Stomach (tissue), 9 donors: ENCODE data around the gene FAM89B. TPM values are rescaled to one million over a fixed set of nuclear protein-coding genes. Genes with fewer than 3 reads are reported as not detected.

ENCODE experiments used
- DNase-seq, 2 donors: peaks; one replicate each; pipeline versions ENCODE4 v3.0.0 to v3.0.0-alpha.2; 2013 to 2019
- H3K27ac ChIP-seq, 5 donors: fragments of 200-600 bp in 4 of 5; sonication (generic) in 4 of 5; one replicate each; pipeline ENCODE4 v1.5.1; 2013 to 2019; ENCODE audit warnings: mild to moderate bottlenecking in 1 of 5, moderate library complexity in 1 of 5
- H3K27me3 ChIP-seq, 3 donors: fragments of 200-600 bp; sonication (generic); one replicate each; pipeline ENCODE4 v1.5.1; 2017 to 2019; ENCODE audit warnings: mixed run types in 1 of 3
- H3K36me3 ChIP-seq, 4 donors: fragments of 200-600 bp; sonication (generic); 1 replicate in 3 of 4; 2 replicates in 1 of 4; pipeline ENCODE4 v1.5.1; 2016 to 2019
- H3K4me1 ChIP-seq, 4 donors: fragments of 200-600 bp; sonication (generic); one replicate each; pipeline ENCODE4 v1.5.1; 2016 to 2019
- H3K4me3 ChIP-seq, 4 donors: fragments of 200-600 bp; sonication (generic) in 3 of 4; one replicate each; pipeline ENCODE4 v1.5.1; 2016 to 2019; ENCODE audit warnings: mild to moderate bottlenecking in 1 of 4
- H3K9me3 ChIP-seq, 4 donors: fragments of 200-600 bp; sonication (generic); one replicate each; pipeline ENCODE4 v1.5.1; 2016 to 2019
- EP300 ChIP-seq: sonication (generic); formaldehyde crosslinking; IDR thresholded peaks from one replicate; pipeline ENCODE4 v1.6.1; 2017; ENCODE audit warnings: antibody characterized with exemption
- POLR2A ChIP-seq, 4 donors: fragments of 450-650 bp; IDR thresholded peaks; one replicate each; pipeline ENCODE4 v1.6.1; 2016; ENCODE audit warnings: antibody characterized with exemption in 4 of 4, control low read depth in 2 of 4, mild to moderate bottlenecking in 1 of 4, moderate library complexity in 1 of 4
- POLR2AphosphoS5 ChIP-seq, 3 donors: sonication (generic); formaldehyde crosslinking; IDR thresholded peaks; one replicate each; pipeline ENCODE4 v1.6.1; 2016; ENCODE audit warnings: antibody characterized with exemption in 3 of 3
- WGBS, 5 donors: extraction: QIAGEN DNeasy Blood & Tissue Kit in 3 of 5; methylation state at CpG; one replicate each; pipeline versions ENCODE4 v1.1.5 to v1.1.7; 2013 to 2018; 5-methylcytosine and 5-hydroxymethylcytosine counted together
- intact Hi-C: fragments of 100-400 bp; cut with DNase I; formaldehyde crosslinking; loops from one replicate; pipeline ENCODE4 v1.15.1; 2023; ENCODE audit warnings: low total_unique reads
- polyA plus RNA-seq, 3 donors: library from polyadenylated mRNA; stranded (reverse); fragments of 200-250 nt; gene quantifications; one replicate each; pipeline ENCODE4 v1.2.3, GENCODE V29; 2013
- total RNA-seq, 5 donors: library from RNA; depleted of rRNA; stranded (reverse); fragments of >200 nt; gene quantifications; one replicate each; pipeline versions ENCODE4 v1.1.0 to v1.2.3, GENCODE V29; 2014 to 2016
- TF ChIP-seq, protein P1 (sequence below), 7 experiments: fragments of 450-650 bp in 4 of 7; fragments of 200-600 bp in 3 of 7; sonication (generic) in 3 of 7; IDR thresholded peaks; one replicate each; pipeline ENCODE4 v1.5.1; 2016 to 2019; ENCODE audit warnings: antibody characterized with exemption in 7 of 7, control low read depth in 2 of 7, mild to moderate bottlenecking in 1 of 7
- donor health status: healthy with polysubstance abuse.
- donor health status: Bipolar disorder and iron deficiency.
- donor health status: healthy.

Gene FAM89B
- total and polyA plus RNA-seq, 8 donors, result 3.9 to 68.2 (median 56.8) TPM

- Histone ChIP-seq H3K9me3 (no peaks in the 10 kb centered on the region), H3K4me1 (peaks cover 64 to 89% (median 76%) of the 10 kb centered on the region in 4 donors), H3K27ac (peak within 1 kb of the TSS; percentile 86 to 97 (median 95)), H3K27me3 (no peaks in the 10 kb centered on the region), H3K36me3 (peaks cover 19 to 24% (median 21%) of the 10 kb centered on the region in 4 donors), H3K4me3 (peak within 1 kb of the TSS; percentile 75 to 89 (median 80))
- intact Hi-C loops, result no loop called here
- peak; percentile 80 to 90 for DNase-seq
- TF ChIP-seq POLR2A (IDR thresholded peaks at IDR 0.05) (no peak), EP300 (no peak), POLR2AphosphoS5 (IDR thresholded peaks at IDR 0.05) (peak in 1 of 3 donors; percentile 41)
- 0 to 2% (median 1%) methylated on average over 6 to 69 of the region's 69 CpGs for WGBS, 5 donors
These were observed 3.4 kb downstream of the FAM89B start, which contains the start of gene EHBP1L1 for GRCh38 chr11:65575568-65576231. EHBP1L1 (plus strand) TSS chr11:65576053; CDS start chr11:65576303, 250 bp downstream.

DNA sequence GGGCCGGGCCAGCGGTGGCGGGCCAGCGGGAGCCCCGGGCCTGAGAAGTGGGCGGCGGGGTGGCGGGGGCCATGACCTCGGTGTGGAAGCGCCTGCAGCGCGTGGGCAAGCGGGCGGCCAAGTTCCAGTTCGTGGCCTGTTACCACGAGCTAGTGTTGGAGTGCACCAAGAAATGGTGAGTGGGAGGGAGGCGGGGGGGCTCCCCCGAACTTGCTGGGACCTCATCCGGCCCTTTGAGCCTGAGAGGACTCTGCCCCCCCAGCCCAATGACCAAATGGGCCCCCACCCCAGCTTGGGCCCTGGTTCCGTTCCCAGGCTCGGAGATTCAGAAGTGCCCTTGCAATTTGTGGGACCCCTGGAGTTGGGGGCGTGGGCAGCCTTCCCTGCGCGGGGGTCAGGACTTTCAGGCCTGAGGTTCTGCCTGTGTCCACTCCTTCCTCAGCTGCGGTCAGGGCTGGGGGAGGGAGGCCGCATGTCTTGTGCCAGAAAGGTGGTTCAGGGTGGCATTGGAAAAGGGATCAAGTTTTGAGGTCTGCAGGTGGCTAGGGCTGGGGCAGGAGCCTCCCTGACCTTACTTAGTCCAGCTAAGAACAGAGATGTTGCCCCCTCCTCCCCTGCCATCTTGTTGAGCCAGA, 4.0 kb downstream of the FAM89B start:
- 1 to 15% (median 10%) methylated on average over 12 to 26 of the region's 26 CpGs for WGBS, 5 donors
- H3K4me1 ChIP-seq, result peaks cover 57 to 88% (median 69%) of the 10 kb centered on the region in 4 donors
- peak overlapping the region; percentile 86 to 97 (median 95) for H3K27ac ChIP-seq
- no peaks in the 10 kb centered on the region for H3K9me3 ChIP-seq
- H3K4me3 ChIP-seq, result peak overlapping the region; percentile 75 to 89 (median 80)
- TF ChIP-seq POLR2A (IDR thresholded peaks at IDR 0.05), result no peak
- TF ChIP-seq EP300, result no peak
- TF ChIP-seq POLR2AphosphoS5 (IDR thresholded peaks at IDR 0.05), result no peak
- TF ChIP-seq, protein P1, sequence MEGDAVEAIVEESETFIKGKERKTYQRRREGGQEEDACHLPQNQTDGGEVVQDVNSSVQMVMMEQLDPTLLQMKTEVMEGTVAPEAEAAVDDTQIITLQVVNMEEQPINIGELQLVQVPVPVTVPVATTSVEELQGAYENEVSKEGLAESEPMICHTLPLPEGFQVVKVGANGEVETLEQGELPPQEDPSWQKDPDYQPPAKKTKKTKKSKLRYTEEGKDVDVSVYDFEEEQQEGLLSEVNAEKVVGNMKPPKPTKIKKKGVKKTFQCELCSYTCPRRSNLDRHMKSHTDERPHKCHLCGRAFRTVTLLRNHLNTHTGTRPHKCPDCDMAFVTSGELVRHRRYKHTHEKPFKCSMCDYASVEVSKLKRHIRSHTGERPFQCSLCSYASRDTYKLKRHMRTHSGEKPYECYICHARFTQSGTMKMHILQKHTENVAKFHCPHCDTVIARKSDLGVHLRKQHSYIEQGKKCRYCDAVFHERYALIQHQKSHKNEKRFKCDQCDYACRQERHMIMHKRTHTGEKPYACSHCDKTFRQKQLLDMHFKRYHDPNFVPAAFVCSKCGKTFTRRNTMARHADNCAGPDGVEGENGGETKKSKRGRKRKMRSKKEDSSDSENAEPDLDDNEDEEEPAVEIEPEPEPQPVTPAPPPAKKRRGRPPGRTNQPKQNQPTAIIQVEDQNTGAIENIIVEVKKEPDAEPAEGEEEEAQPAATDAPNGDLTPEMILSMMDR (IDR thresholded peaks at IDR 0.05), result no peak
- no peak for DNase-seq
- intact Hi-C loops, result no loop called here
- peaks cover 25 to 30% (median 28%) of the 10 kb centered on the region in 4 donors for H3K36me3 ChIP-seq
- H3K27me3 ChIP-seq, result no peaks in the 10 kb centered on the region

DNA sequence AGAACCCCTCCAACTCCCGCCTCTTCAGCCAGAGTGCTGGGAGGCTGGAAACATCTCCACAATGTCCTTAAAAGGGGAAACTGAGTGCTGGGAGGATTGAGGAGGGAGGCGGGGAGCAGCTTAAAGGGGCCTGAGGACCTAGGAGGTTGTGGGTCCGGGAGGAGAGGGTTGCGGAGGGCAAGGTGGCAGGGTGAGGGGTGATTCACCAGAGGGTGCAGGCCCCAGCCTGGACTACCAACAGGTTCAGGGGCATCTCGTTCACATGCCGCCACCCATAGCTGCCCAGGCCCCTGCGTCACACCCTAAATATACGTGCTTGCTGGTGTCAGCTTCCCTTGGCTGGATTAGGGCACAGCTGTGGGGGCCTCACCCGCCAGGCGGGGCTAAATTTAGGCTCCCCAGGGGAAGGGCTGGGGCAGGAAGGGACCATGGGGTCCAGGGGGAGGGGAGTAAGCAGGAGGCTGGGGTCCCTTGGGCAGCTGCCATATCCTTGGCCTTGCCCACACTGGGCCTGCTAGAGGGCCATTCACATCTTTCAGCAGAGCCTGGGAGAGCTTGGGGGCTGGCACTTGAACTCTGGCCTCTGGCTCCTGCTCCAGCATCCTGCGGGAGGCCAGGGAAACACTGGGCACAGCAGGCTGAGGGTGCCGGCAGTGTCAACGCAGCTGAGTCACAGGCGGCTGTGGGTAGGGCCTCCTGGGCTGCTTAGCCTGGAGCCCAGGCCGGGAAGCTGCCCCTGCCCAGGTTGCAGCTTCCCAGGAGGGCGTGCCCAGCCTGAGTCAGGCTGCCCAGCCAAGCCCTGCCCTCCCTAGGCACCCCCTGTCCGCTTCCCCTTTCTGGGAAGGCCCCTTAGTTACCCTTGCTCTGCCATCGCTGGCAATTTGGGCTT, 4.8 kb downstream of the FAM89B start:
- WGBS, 5 donors, result 19 to 39% (median 24%) methylated on average over 12 to 18 of the region's 18 CpGs
- peaks cover 50 to 80% (median 62%) of the 10 kb centered on the region in 4 donors for H3K4me1 ChIP-seq
- H3K36me3 ChIP-seq, result peaks cover 33 to 38% (median 35%) of the 10 kb centered on the region in 4 donors

GRCh38 chr11:65577756-65578109, 5.4 kb downstream of the FAM89B start:
- Histone ChIP-seq H3K9me3 (no peaks in the 10 kb centered on the region), H3K4me3 (peak overlapping the region; percentile 75 to 89 (median 80)), H3K4me1 (peaks cover 49 to 78% (median 60%) of the 10 kb centered on the region in 4 donors), H3K27me3 (no peaks in the 10 kb centered on the region), H3K36me3 (peaks cover 37 to 44% (median 41%) of the 10 kb centered on the region in 4 donors), H3K27ac (peak overlapping the region; percentile 86 to 97 (median 95))
- TF ChIP-seq POLR2A (IDR thresholded peaks at IDR 0.05), result no peak
- no peak for TF ChIP-seq EP300
- no peak for TF ChIP-seq POLR2AphosphoS5 (IDR thresholded peaks at IDR 0.05)
- TF ChIP-seq, protein P1 (IDR thresholded peaks at IDR 0.05), result no peak
- intact Hi-C loops, result no loop called here
- 36 to 52% (median 49%) methylated on average over 6 to 8 of the region's 8 CpGs for WGBS, 5 donors
- no peak for DNase-seq

More for the DNA sequence above, 4.8 kb downstream of the FAM89B start:
- H3K4me3 ChIP-seq, result peak overlapping the region; percentile 75 to 89 (median 80)
- intact Hi-C loops, result no loop called here
- no peaks in the 10 kb centered on the region for H3K27me3 ChIP-seq
- H3K9me3 ChIP-seq, result no peaks in the 10 kb centered on the region
- DNase-seq, result peak; percentile 78 to 83
- peak overlapping the region; percentile 86 to 97 (median 95) for H3K27ac ChIP-seq
- peak in 1 of 4 donors; percentile 18 for TF ChIP-seq POLR2A (IDR thresholded peaks at IDR 0.05)
- peak; percentile 66 to 80 (median 66) for TF ChIP-seq POLR2AphosphoS5 (IDR thresholded peaks at IDR 0.05)
- TF ChIP-seq EP300, result no peak
